HG03095 (cell line): ENCODE data around the gene SEH1L.
A peak's percentile ranks its signal among the peaks of the same experiment; 100 is the strongest.
"Not testable (repeated sequence)": the region's sequence is repeated elsewhere in the genome, so short reads cannot be mapped to it uniquely, and the experiment has no call there.

Source experiments
- ATAC-seq: cut with Tn5 transposase; IDR thresholded peaks from one replicate; pipeline ENCODE4 v1.9.1; 2021; ENCODE audit warnings: moderate library complexity; ENCODE audit not compliant: unreplicated experiment

The SEH1L gene

GRCh38 chr18:12947285-12948049, at the start of gene SEH1L:
SEH1L (plus strand) TSS chr18:12948011; CDS start chr18:12948122, 111 bp downstream.
- ATAC-seq, result peak; percentile 75

- ATAC-seq, result not testable (repeated sequence)
Observed at GRCh38 chr18:12901208-12901607, 46.6 kb upstream of the SEH1L start.

GRCh38 chr18:12904012-12904516, 43.7 kb upstream of the SEH1L start:
- no peak for ATAC-seq

- ATAC-seq, result no peak
Observed at GRCh38 chr18:12906119-12906518, 41.7 kb upstream of the SEH1L start.

- ATAC-seq, result no peak
Observed at GRCh38 chr18:12906773-12907172, 41.0 kb upstream of the SEH1L start.

- ATAC-seq, result no peak
Observed at GRCh38 chr18:12907258-12907925, 40.4 kb upstream of the SEH1L start.

- no peak for ATAC-seq
Observed at GRCh38 chr18:12908706-12909105, 39.1 kb upstream of the SEH1L start.

GRCh38 chr18:12911025-12911928, 36.5 kb upstream of the SEH1L start:
- no peak for ATAC-seq

- no peak for ATAC-seq
Observed at GRCh38 chr18:12911929-12912703, 35.7 kb upstream of the SEH1L start.

GRCh38 chr18:12921178-12921577, 26.6 kb upstream of the SEH1L start:
- no peak for ATAC-seq

- no peak for ATAC-seq
Observed at GRCh38 chr18:12922266-12922665, 25.5 kb upstream of the SEH1L start.

GRCh38 chr18:12924616-12925015, 23.2 kb upstream of the SEH1L start:
- no peak for ATAC-seq

- no peak for ATAC-seq
Observed at GRCh38 chr18:12928206-12928605, 19.6 kb upstream of the SEH1L start.

- no peak for ATAC-seq
Observed at GRCh38 chr18:12928641-12929040, 19.2 kb upstream of the SEH1L start.

- ATAC-seq, result no peak
Observed at GRCh38 chr18:12929477-12930083, 18.2 kb upstream of the SEH1L start.

GRCh38 chr18:12930376-12930775, 17.4 kb upstream of the SEH1L start:
- no peak for ATAC-seq

- no peak for ATAC-seq
Observed at GRCh38 chr18:12930908-12931307, 16.9 kb upstream of the SEH1L start.

- ATAC-seq, result no peak
Observed at GRCh38 chr18:12933327-12933726, 14.5 kb upstream of the SEH1L start.

GRCh38 chr18:12934454-12935071, 13.2 kb upstream of the SEH1L start:
- no peak for ATAC-seq

- no peak for ATAC-seq
Observed at GRCh38 chr18:12939162-12939561, 8.6 kb upstream of the SEH1L start.
